ENCODE data around the gene MAML3.

DNA sequence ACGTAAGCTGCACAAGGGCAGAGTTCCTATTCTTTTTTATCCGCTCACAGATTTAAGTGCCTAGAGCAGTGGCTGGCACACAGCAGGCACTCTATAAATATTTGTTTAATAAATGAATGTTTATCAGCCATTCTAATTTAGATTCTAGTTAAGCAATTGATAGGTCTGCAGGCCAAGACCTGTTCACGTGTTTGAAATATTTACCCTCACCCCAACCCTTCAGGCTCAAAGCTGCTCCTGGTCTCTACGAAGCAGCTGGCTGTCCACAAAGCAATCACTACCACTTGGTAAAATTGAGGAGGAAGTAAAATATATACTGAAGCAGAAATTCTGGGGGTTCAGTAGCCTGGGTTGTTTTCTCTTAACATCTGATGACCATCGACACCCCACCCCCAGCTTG lies 330.2 kb downstream of the MAML3 start:
- TF ChIP-seq, protein P1, sequence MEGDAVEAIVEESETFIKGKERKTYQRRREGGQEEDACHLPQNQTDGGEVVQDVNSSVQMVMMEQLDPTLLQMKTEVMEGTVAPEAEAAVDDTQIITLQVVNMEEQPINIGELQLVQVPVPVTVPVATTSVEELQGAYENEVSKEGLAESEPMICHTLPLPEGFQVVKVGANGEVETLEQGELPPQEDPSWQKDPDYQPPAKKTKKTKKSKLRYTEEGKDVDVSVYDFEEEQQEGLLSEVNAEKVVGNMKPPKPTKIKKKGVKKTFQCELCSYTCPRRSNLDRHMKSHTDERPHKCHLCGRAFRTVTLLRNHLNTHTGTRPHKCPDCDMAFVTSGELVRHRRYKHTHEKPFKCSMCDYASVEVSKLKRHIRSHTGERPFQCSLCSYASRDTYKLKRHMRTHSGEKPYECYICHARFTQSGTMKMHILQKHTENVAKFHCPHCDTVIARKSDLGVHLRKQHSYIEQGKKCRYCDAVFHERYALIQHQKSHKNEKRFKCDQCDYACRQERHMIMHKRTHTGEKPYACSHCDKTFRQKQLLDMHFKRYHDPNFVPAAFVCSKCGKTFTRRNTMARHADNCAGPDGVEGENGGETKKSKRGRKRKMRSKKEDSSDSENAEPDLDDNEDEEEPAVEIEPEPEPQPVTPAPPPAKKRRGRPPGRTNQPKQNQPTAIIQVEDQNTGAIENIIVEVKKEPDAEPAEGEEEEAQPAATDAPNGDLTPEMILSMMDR (IDR thresholded peaks at IDR 0.05; ENCODE audit: insufficient read depth, low read length): no peak
- TF ChIP-seq POLR2AphosphoS5 (IDR thresholded peaks at IDR 0.05; ENCODE audit: low read depth): no peak
- no peak for TF ChIP-seq SPI1 (IDR thresholded peaks at IDR 0.05; ENCODE audit: borderline replicate concordance, low read depth)

Data from HL-60 (cell line).